Liver (tissue), 3 donors: ENCODE data around the gene SNX3.

Source experiments
- EGR1 ChIP-seq, 2 donors: IDR thresholded peaks; 2 replicates each; pipeline ENCODE4 v1.6.1; 2016 to 2018; ENCODE audit warnings: antibody characterized with exemption in 2 of 2, low read depth in 2 of 2
- FOXA1 ChIP-seq: IDR thresholded peaks from 2 replicates; pipeline ENCODE4 v1.6.1; 2016; ENCODE audit warnings: antibody characterized with exemption
- RAD21 ChIP-seq, 2 donors: IDR thresholded peaks; 2 replicates each; pipeline ENCODE4 v1.6.1; 2016; ENCODE audit warnings: antibody characterized with exemption in 2 of 2, mild to moderate bottlenecking in 2 of 2
- SP1 ChIP-seq: IDR thresholded peaks from 2 replicates; pipeline ENCODE4 v1.6.1; 2018; ENCODE audit warnings: antibody characterized with exemption, mild to moderate bottlenecking
- TAF1 ChIP-seq: conservative IDR thresholded peaks from 2 replicates; pipeline ENCODE4 v1.6.1; 2016; ENCODE audit warnings: antibody characterized with exemption, mild to moderate bottlenecking
- YY1 ChIP-seq: IDR thresholded peaks from 2 replicates; pipeline ENCODE4 v1.6.1; 2016; ENCODE audit warnings: antibody characterized with exemption, mild to moderate bottlenecking
- TF ChIP-seq, protein P1 (sequence below): fragments of 150-350 bp; IDR thresholded peaks from 2 replicates; pipeline ENCODE4 v1.5.1; 2017; ENCODE audit warnings: improper control_type of control experiment, low read depth, low read length; ENCODE audit not compliant: missing input control
- TF ChIP-seq, protein P2 (sequence below): IDR thresholded peaks from 2 replicates; pipeline ENCODE4 v1.6.1; 2016; ENCODE audit warnings: antibody characterized with exemption, mild to moderate bottlenecking
- TF ChIP-seq, protein P3 (sequence below): IDR thresholded peaks from 2 replicates; pipeline ENCODE4 v1.6.1; 2016; ENCODE audit warnings: antibody characterized with exemption
- TF ChIP-seq, protein P4 (sequence below): IDR thresholded peaks from 2 replicates; pipeline ENCODE4 v1.6.1; 2016; ENCODE audit warnings: antibody characterized with exemption
- donor health status: healthy.
- donor health status: healthy.

DNA sequence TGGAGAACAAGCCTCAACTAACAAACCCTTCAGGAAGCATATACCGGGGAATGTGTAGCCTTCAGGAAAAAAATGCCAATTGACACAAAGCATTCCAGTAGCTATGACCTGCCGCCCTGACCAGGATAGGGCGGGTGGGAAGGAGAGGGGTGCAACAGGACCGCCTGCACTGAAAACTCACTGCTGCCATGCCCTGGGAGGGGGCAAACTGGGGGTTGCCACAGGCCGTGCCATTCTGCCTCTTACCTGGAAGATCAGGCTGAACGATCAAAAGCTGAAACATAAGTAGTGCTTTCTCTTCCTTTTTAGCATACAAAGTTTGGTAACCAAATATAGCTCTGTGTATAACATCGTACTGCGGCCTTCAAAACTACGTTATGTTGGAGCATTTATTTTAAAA, 73.3 kb downstream of the SNX3 start:
- TF ChIP-seq, protein P1, sequence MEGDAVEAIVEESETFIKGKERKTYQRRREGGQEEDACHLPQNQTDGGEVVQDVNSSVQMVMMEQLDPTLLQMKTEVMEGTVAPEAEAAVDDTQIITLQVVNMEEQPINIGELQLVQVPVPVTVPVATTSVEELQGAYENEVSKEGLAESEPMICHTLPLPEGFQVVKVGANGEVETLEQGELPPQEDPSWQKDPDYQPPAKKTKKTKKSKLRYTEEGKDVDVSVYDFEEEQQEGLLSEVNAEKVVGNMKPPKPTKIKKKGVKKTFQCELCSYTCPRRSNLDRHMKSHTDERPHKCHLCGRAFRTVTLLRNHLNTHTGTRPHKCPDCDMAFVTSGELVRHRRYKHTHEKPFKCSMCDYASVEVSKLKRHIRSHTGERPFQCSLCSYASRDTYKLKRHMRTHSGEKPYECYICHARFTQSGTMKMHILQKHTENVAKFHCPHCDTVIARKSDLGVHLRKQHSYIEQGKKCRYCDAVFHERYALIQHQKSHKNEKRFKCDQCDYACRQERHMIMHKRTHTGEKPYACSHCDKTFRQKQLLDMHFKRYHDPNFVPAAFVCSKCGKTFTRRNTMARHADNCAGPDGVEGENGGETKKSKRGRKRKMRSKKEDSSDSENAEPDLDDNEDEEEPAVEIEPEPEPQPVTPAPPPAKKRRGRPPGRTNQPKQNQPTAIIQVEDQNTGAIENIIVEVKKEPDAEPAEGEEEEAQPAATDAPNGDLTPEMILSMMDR = no peak
- TF ChIP-seq SP1 (no peak), EGR1 (IDR thresholded peaks at IDR 0.05; ENCODE audit: low read depth in 2 of 2) (no peak), TAF1 (no peak), RAD21 (IDR thresholded peaks at IDR 0.05) (no peak), YY1 (no peak), FOXA1 (no peak)
- TF ChIP-seq, protein P2, sequence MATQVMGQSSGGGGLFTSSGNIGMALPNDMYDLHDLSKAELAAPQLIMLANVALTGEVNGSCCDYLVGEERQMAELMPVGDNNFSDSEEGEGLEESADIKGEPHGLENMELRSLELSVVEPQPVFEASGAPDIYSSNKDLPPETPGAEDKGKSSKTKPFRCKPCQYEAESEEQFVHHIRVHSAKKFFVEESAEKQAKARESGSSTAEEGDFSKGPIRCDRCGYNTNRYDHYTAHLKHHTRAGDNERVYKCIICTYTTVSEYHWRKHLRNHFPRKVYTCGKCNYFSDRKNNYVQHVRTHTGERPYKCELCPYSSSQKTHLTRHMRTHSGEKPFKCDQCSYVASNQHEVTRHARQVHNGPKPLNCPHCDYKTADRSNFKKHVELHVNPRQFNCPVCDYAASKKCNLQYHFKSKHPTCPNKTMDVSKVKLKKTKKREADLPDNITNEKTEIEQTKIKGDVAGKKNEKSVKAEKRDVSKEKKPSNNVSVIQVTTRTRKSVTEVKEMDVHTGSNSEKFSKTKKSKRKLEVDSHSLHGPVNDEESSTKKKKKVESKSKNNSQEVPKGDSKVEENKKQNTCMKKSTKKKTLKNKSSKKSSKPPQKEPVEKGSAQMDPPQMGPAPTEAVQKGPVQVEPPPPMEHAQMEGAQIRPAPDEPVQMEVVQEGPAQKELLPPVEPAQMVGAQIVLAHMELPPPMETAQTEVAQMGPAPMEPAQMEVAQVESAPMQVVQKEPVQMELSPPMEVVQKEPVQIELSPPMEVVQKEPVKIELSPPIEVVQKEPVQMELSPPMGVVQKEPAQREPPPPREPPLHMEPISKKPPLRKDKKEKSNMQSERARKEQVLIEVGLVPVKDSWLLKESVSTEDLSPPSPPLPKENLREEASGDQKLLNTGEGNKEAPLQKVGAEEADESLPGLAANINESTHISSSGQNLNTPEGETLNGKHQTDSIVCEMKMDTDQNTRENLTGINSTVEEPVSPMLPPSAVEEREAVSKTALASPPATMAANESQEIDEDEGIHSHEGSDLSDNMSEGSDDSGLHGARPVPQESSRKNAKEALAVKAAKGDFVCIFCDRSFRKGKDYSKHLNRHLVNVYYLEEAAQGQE = no peak
- TF ChIP-seq, protein P3, sequence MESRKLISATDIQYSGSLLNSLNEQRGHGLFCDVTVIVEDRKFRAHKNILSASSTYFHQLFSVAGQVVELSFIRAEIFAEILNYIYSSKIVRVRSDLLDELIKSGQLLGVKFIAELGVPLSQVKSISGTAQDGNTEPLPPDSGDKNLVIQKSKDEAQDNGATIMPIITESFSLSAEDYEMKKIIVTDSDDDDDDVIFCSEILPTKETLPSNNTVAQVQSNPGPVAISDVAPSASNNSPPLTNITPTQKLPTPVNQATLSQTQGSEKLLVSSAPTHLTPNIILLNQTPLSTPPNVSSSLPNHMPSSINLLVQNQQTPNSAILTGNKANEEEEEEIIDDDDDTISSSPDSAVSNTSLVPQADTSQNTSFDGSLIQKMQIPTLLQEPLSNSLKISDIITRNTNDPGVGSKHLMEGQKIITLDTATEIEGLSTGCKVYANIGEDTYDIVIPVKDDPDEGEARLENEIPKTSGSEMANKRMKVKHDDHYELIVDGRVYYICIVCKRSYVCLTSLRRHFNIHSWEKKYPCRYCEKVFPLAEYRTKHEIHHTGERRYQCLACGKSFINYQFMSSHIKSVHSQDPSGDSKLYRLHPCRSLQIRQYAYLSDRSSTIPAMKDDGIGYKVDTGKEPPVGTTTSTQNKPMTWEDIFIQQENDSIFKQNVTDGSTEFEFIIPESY = no peak
- TF ChIP-seq, protein P4, sequence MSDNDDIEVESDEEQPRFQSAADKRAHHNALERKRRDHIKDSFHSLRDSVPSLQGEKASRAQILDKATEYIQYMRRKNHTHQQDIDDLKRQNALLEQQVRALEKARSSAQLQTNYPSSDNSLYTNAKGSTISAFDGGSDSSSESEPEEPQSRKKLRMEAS = no peak
